Dedifferentiated amniotic fluid mesenchymal stem cell (primary cell): ENCODE data around the gene PRICKLE4.

Experiments
- DNase-seq: peaks from one replicate; pipeline ENCODE4 v3.0.0-alpha.2; 2016; ENCODE audit errors: extremely low spot score

Gene PRICKLE4

GRCh38 chr6:41780551-41781365 lies at the start of gene PRICKLE4:
PRICKLE4 (plus strand) TSS chr6:41780782; CDS start chr6:41783474, 2,692 bp downstream.
- no peak for DNase-seq

DNA sequence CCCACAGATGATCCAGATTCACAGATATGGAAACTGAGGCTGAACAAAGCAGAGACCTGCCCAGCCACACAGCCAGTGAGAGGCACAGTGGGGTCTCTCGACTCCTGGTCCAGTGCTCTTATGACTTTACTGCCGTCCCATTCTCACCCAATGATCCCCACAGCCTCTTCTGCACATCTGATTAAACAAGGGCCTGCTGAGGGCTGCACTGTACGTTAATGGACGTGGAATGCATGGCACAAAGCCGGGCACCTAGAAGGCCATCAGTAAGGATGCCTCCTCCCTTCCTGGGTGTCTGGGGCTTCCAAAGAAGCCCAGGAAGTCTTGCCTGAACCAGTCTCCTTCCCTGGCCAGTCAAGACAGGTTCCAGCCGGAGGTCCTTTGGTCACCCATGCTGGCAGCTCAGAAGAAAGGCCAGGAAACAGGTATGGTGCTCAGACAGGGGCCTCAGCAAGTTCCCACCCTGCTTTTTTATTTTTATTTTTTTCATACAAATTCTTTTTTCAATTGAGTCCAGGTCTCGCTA lies 49.0 kb upstream of the PRICKLE4 start:
- DNase-seq: no peak

GRCh38 chr6:41732149-41732548 lies 48.4 kb upstream of the PRICKLE4 start:
- no peak for DNase-seq

DNA sequence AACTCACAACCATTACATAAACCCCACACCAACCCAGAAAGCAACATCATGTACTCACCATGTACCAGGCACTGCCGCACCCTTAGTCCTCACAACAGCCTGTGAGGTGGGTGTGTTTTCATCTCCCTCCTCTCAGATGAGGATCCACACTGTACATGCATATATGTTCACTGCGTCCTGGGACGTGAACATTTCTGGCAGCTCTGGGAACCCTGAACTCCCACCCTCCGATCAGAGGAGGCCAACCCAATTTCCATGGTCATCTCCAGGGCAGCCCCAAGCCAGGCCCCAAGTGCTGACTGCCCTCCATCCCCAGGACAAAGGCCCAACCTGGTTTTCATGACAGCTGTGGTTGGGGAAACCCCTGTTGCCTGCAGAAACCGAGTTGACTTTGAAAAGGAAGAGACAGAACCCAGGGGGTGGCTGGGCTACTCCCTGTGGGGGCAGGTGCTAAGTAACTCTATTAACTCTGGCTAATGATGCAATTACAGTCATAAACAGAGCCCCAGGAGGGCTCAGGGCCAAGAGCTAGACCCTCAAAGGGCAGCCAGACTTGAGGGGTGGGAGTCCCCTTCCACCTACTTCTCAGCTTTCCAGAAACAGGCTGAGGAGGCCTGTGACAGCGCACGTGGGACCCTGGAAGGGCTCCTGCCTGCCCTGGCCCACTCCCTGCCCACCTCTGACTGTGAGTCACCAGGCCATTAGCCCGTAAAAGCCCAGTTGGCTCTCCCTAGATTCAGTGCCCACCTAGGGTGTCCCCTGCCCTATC lies 47.8 kb upstream of the PRICKLE4 start:
- DNase-seq: no peak

DNA sequence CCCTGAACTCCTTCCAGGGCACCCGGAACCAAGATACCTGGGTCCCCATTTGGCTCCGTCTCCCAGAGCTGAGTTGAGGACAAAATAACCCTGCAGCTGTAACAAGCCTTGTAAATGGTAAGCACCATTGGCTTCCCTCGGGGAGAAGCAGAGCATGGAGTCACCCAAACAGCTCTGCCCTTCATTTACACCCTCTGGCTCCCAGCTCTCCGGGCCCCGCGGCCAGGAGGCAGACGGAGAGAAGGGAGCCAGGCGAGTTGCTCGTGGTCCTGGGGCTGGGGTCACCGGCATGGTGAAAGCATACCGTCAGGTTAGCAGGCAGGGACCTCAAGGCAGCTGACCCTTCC lies 47.2 kb upstream of the PRICKLE4 start:
- no peak for DNase-seq

GRCh38 chr6:41733707-41734665 lies 46.6 kb upstream of the PRICKLE4 start:
- peak; percentile 27 for DNase-seq

GRCh38 chr6:41734666-41735426 lies 45.7 kb upstream of the PRICKLE4 start:
- DNase-seq: peak; percentile 65

- peak; percentile 91 for DNase-seq
These were observed 45.0 kb upstream of the PRICKLE4 start, which contains the start of gene TFEB for GRCh38 chr6:41735427-41736185. TFEB (minus strand) TSS chr6:41735608; CDS start chr6:41691213, 44,395 bp downstream.

GRCh38 chr6:41736186-41736733 lies 44.3 kb upstream of the PRICKLE4 start:
- DNase-seq: no peak

GRCh38 chr6:41736800-41737555 lies 43.6 kb upstream of the PRICKLE4 start:
- no peak for DNase-seq

GRCh38 chr6:41737591-41738130 lies 42.9 kb upstream of the PRICKLE4 start:
- DNase-seq: no peak

- DNase-seq: no peak
These were observed 41.5 kb upstream of the PRICKLE4 start for GRCh38 chr6:41739041-41739440.

DNA sequence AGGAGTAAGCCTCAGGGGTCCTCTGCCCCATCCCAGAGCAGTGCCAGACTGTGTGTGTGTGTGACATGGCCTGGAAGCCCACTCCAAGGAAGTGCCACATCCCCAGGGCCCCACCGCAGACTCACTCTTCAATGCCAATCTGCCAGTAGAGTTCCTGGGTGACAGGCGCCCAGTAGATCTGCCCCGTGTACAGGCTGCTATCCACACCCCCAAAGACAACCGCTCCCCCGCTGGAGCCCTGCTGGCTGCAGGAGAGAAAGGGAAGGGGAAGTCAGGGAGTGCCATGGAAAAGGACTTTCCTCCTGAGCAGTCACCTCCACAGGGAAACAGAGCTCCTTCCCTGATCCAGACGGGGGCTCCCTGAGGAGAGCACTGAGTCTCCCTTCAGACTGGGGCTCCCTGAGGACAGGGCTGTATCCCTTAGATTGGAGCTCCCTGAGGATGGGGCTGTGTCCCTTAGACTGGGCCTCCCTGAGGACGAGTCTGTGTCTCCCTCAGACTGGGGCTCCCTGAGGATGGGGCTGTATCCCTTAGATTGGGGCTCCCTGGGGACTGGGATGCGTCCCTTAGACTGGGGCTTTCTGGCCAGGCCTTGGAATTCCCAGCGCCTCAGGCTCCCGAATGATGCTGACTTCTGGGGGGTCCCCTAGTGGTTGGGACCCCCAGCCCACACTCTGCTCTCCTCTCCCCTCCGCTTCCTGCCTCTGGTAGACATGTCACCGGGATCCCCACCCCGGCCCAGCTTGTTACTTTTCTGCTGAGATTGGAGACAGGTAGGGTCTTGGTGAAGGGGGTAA lies 40.0 kb upstream of the PRICKLE4 start:
- no peak for DNase-seq

DNA sequence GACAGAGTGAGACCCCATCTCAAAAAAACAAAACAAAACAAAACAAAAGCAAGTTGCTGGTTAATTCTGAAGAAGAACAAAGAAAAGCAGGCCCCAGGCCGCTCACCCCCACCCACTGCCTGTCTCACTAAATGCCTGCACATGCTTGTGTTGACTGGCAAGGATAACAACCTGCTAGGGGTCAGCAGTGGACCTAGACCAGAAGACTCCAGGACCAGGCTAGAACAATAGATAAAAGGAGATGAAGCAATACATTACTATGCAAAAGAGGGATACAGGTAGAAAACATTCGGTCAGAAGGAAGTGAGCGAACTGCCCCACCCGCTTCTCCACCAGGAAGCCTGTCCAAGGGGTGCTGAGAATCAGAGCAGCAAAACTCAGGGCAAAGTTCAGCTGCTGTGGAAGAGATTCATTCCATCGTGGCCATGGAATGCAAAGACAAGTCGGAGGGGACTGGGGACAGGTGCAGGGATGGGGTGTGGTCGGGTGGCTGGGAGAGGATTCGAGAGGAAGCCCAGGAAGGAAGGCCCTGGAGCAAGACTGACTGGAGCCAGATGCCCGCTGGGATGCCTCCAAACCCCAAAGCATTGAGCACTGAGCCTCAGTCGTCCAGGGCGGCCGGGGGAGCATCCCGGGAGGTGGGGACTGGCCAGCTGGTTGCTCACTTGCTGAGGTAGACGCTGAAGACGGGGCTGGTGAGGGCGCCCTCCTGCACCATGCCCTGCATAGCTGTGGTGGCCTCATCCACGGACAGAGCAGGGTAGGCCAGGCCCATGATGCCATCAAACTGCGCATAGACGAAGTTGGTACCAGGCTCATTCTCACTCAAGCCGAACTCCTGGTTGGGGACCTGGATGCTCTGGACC lies 38.7 kb upstream of the PRICKLE4 start:
- no peak for DNase-seq

DNA sequence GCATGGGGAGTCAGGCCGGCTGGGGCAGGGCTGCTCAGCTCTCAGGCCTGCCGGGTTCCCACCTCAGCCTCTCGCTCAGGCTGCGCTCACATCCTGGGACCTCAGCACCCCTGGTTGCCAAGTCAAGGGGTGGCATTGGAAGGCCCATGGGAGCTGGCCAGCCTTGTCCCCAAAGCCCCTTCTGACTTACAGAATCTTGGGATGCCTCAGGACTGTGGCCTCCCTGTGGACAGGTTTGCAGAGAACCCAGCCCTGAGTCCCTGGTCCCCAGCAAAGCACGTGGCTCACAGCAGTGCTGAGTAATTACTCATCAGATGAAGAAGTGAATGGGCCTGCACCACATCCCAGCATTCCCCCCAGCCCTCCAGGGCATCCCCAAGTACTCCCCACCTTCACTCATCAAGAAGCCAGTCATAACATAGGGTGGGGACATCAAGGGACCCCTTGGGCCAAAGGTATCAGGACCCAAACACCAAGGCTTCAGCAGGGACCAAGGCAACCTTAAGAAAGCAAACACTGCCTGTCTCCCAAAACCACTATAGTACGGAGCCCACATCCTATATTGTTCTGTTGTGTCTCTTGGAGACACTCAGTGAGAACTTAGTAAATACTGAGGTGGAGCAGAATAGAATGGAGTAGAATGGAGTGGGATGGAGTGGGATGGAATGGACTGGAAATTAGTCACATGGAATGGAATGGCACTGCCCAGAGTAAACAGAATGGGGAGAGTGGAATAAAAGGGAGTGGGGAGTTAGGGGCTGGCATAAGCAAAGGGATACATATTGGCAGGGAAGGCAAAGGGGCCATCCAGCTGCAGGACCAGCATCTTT lies 37.0 kb upstream of the PRICKLE4 start:
- DNase-seq: no peak

DNA sequence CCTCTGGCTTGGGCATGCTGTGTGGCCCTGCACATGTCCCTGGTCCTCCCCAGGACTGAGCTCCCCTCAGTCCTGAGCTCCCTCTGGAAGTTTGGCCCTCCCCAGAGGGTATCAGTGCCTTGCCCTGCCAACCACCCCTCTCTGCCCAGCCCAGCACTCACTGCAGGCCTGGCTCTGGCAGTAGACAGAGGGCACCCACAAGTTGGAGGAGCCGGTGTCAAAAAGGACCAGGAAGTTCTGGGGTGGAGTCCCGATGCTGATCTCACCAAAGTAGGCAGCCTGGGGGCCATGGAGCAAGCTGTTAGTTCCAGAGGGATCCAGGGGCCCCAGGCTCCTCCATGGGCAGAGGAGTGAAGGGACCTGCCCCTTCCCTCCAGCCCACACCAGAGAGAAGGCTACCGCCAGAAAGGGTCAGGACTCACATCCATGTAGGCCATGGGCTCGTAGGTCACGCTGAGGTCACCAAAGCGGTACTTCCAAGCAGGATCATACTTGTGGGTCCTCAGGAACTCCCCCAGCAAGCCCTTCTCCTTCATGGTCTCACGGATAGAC lies 36.3 kb upstream of the PRICKLE4 start:
- DNase-seq: no peak
